ENCODE results near the gene JAKMIP3.
"Not testable (repeated sequence)": the region's sequence is repeated elsewhere in the genome, so short reads cannot be mapped to it uniquely, and the experiment has no call there.

GRCh38 chr10:132093236-132093635, 27.5 kb downstream of the JAKMIP3 start:
- TF ChIP-seq, protein P1, sequence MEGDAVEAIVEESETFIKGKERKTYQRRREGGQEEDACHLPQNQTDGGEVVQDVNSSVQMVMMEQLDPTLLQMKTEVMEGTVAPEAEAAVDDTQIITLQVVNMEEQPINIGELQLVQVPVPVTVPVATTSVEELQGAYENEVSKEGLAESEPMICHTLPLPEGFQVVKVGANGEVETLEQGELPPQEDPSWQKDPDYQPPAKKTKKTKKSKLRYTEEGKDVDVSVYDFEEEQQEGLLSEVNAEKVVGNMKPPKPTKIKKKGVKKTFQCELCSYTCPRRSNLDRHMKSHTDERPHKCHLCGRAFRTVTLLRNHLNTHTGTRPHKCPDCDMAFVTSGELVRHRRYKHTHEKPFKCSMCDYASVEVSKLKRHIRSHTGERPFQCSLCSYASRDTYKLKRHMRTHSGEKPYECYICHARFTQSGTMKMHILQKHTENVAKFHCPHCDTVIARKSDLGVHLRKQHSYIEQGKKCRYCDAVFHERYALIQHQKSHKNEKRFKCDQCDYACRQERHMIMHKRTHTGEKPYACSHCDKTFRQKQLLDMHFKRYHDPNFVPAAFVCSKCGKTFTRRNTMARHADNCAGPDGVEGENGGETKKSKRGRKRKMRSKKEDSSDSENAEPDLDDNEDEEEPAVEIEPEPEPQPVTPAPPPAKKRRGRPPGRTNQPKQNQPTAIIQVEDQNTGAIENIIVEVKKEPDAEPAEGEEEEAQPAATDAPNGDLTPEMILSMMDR (IDR thresholded peaks at IDR 0.05): not testable (repeated sequence)
- TF ChIP-seq POLR2A (IDR thresholded peaks at IDR 0.05): not testable (repeated sequence)

All from breast epithelium (tissue), 3 donors.